ENCODE data around the gene GPSM1. TPM values are rescaled to one million over a fixed set of nuclear protein-coding genes. Genes with fewer than 3 reads are reported as not detected.

Gene GPSM1
- polyA plus RNA-seq, 5 donors, result 35.9 to 84.2 (median 56.6) TPM

GRCh38 chr9:136303066-136303824, 24.1 kb upstream of the GPSM1 start:
- DNase-seq, result no peak

DNA sequence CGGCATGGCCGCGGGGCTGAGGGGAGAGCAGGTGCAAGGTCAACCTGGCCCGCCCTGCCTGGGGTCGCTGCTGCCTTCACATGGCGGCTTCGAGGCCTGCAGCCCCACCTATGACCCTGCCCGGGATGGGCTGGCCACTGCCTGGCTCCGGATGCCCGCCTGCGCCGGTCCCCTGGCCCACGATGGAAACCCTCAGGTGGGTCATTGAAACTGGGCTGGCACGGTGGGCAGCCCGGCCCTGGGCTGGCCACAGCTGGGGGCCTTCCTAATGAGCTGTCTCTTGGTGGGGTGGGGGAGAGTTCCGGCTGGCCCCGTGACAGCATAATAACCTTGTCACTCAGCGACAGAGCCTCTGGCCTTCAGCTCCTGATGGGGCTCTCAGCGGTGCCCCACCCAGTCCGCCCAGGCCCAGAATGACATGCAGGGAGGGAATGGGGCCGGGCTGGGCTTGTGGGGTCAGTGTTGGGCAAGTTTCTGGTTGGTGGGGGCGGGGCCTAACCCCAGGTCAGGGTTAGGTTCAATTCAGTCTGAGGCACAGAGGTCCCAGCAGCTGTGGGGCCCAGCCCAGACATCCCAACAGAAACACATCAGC, 23.4 kb upstream of the GPSM1 start, which contains the start of gene CCDC187:
Gene CCDC187 (minus strand): TSS at position 270 of the 592 bp plus-strand sequence. CDS start 264 bp downstream, at position 6.
- no peak for DNase-seq

GRCh38 chr9:136304456-136304855, 22.9 kb upstream of the GPSM1 start:
- DNase-seq, result no peak

GRCh38 chr9:136304981-136305380, 22.4 kb upstream of the GPSM1 start:
- DNase-seq, result no peak

GRCh38 chr9:136305804-136306203, 21.5 kb upstream of the GPSM1 start:
- no peak for DNase-seq

DNA sequence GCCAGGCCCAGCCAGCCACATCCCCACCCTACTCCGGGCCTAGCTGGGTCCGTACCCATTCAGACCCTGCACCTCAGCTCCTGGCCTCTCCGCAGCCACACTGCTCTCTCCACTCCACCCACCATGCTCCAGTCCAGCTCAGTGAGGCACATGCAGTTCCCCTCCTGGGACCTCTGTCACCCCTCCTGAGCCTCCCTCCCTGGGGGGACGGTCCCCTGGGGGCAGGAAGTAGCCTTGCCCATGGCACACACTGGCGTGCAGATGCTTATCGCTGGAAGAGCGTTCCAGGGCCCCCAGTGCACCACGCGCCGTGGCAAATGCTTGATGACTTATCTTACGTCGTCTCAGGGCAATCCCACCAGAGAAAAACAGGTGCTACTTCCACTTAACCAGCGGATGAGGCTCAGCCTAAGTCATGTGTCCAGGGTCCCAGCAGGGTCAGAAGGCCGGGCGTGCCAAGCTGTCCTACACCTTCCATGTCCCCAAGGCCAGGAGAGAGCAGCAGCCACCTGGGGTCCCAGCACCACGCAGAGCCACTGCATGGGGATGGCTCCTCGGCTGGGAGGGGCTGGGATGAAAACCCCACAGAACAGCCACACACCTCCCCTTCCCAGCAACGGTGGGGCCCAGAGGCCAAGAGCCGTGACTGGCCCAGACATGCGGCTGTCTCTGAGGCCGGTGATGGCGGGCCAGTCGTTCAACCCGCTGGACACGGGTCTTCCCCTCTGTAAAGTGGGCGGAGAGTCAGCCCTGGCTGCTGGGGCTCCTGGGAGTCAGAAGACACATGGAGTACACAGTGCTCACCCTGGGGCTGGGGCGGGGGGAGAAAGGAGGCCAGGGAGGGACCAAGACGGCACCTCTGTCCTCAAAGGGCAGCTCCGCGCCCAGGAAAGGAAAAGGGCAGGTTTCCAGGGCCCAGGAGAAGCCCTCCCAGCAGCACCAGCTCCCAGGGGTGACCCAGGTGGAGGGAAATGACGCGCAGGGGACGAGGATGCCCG, 20.8 kb upstream of the GPSM1 start:
- no peak for DNase-seq

GRCh38 chr9:136307215-136307750, 20.1 kb upstream of the GPSM1 start:
- no peak for DNase-seq

DNA sequence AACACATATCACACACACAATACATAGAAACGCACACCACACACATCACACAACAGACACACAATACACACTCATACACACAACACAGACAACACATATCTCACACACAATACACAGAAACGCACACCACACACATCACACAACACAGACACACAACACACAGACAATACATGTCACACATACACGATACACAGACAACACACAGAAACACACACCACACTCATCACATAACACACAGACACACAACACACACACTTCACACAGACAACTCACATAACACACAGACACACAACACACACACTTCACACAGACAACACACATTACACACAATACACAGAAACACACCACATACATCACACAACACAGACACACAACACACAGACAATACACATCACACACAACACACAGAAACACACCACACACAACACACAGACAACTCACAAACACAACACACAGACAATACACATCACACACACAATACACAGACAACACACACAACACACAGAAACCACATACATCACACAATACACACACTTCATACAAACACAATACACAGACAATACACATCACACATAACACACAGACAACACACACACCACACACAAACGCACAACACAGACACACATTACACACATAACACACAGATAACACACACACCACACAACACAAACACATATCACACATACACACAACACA, 19.2 kb upstream of the GPSM1 start:
- DNase-seq, result no peak

DNA sequence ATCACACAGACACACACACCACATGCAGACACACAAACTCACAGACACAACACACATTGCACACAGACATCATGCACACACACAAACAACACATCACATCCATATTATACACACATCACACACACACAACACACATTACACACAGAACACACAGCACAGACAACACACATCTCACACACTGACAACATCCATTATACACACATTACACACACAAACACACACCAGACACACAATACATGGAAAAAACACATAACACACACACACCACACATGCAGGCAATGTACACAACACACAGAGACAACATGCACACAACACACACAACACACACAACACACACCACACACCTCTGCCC, 18.7 kb upstream of the GPSM1 start:
- no peak for DNase-seq

- no peak for DNase-seq
Observed at GRCh38 chr9:136309101-136309801, 18.1 kb upstream of the GPSM1 start.

- DNase-seq, result no peak
Observed at GRCh38 chr9:136309806-136310220, 17.5 kb upstream of the GPSM1 start.

DNA sequence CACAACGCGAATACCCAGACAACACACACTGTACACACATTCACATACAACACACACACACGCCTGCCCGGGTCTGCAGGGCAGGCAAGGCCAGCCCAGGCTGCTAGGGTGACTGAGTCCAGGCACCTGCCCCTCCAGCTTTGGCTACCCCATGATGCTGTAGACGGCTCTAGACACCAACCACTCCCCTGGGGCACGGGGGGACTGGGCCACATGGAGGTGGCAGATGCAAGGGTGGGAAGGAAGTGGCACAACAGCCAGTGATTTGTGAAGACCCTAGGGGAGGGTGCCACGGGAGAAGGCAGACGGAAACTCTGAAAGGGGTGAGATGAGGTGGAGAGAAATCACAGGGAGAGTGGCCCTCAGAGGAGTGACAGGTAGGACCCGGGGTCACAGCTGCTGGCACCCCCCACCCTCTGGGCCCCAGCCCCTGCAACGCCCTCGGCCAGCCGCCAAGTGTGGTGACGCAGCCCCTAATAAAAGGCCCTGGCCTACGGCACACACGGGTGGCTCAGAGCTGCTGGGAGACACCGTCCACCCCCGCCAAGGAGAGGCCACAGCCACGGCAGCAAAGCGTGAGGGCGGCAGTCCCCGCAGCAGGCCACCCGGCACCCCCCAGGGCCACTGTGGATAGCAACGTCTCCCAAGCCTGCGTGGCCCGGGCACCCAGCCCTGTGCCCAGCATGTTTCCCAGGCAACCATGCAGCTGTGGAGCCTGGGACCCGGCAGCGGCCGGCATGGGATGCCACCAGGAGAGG, 16.9 kb upstream of the GPSM1 start:
- DNase-seq, result no peak

DNA sequence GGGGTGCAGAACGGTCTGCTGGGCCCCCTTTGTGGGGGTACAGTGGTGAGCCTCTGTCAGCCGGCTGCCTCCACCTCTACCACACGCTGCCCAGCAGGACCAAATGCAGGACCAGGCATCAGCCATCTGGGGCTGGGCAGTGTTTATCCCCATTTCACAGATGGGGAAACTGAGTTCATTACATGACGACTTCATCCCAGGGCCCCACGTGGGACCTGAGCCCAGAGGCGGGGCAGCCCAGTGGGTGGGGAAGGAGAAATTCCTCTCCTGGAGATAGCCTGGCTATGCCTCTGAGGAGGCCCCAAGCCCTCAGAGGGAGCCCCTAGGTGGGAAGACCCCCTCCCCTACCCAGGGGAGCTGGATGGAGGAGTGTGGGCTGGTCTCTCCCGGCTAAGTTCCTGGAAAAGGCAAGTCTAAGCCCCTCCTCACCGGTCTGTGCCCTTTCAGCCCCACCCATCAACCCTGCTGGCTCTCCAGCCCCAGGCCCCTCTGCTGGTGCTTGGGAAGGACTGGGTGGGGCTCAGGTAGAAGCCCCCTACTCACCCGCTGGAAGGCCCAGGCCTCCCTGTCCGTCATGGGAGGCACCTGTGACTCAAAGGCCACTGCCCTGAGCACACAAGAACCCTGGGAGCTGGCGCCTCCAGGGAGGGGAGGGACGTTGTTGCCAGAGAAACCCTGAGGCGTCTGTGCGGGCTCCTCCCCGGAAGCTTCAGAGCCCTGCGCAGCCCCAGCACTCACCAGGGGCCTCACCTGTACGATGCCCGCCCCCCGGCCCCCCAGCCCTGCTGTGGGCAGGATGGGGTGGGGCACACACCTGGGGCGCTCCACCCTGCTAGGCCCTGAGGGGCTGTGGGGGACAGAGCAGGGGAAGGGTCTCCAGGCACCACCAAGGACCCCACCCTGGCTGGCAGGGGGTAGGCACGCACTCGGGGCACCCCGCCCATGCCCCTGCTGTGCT, 16.0 kb upstream of the GPSM1 start:
- DNase-seq, result peak in 1 of 2 donors; percentile 40

- no peak for DNase-seq
Observed at GRCh38 chr9:136312009-136312375, 15.3 kb upstream of the GPSM1 start.

GRCh38 chr9:136312436-136312835, 14.9 kb upstream of the GPSM1 start:
- peak in 1 of 2 donors; percentile 56 for DNase-seq

DNA sequence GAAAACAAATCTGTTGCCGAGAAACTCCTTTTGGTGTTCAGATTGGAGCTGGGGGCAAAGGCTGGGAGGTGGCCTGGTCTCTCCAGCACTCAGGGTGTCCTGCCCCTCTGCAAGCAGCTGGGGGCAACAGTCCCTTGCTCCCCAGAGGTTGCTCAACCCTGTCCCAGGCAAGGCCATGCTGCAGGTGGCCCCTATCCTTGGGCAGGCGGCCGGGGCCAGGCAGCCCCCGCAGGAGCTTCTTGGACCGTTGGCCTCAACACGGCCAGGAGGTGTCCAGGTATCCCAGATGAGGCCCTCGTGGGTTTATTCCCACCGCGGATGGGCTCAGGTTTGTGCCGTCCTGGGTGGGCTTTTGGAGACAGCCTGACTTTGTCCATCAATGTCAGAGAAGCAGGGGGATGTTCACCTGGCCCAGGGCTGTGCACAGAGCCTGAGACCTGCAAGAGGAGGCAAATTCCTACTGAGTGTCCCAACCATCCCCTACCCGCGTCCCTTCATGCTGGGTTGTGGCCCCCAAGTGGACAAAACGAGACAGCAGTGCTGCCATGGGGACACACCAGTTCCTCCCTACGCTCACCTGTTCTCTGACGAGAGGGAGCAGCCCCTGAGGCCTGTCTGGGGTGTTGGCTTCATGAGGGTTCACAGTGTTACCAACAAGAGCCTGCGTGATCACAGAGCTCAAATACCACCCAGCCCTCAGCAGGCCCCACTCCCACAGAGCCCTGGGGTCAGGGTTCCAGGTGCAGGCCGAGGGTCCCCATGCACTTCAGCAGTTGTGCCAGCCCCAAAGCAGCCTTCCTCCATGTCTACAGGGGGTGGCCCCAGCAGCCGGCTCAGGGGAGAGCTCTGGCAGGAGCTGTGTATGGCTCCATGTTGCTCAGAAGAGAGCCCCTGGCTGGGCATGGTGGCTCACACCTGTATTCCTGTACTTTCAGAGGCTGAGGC, 14.0 kb upstream of the GPSM1 start:
- DNase-seq, result no peak

GRCh38 chr9:136314056-136314416, 13.3 kb upstream of the GPSM1 start:
- no peak for DNase-seq

DNA sequence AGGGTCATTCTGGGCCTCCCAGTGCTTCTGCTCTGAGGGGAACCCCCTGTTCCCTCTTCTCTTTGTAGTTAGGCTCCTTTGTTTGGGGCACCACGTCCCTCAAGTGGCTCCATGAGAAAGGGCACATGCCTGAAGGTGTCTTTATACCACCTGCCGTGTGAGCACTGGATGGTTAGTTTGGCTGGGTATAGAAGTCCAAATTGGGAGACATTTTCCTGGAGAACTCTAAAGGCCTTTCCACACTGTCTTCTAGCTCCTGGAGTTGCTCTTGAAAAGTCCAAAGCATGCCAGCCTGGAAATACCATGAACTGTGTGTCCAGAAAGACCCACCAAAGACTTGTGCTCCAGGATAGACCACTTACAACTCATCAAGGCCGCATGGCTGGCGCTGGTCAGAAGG, 12.4 kb upstream of the GPSM1 start:
- DNase-seq, result no peak
